GM12874 (cell line): ENCODE measurements around the gene CABP7.

Experiments
- TF ChIP-seq, protein P1 (sequence below): IDR thresholded peaks from 2 replicates; pipeline ENCODE4 v1.5.1; 2011; ENCODE audit warnings: low read depth, mild to moderate bottlenecking, control low read depth, low read length, moderate library complexity; ENCODE audit not compliant: insufficient read depth

The CABP7 gene

DNA sequence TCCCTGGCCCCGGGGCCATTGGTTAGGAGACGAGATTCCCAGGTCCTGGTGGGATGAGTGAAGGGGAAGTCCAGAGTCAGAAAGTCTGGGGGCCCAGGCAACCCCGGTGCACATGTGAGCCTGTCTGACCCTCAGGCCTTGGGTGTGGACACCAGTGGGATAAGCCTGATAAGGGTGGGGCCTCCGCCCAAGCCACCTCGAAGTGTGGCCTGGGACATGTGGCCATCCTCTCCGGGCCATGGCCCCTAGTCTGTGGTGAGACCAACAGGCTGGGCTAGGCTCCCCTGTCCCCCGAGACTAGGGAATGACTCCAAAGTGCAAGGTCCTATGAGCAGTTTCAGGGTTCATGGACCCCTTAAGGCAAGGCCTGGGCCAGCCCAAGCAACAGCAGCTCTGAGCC is 6.3 kb downstream of the CABP7 start:
- TF ChIP-seq, protein P1, sequence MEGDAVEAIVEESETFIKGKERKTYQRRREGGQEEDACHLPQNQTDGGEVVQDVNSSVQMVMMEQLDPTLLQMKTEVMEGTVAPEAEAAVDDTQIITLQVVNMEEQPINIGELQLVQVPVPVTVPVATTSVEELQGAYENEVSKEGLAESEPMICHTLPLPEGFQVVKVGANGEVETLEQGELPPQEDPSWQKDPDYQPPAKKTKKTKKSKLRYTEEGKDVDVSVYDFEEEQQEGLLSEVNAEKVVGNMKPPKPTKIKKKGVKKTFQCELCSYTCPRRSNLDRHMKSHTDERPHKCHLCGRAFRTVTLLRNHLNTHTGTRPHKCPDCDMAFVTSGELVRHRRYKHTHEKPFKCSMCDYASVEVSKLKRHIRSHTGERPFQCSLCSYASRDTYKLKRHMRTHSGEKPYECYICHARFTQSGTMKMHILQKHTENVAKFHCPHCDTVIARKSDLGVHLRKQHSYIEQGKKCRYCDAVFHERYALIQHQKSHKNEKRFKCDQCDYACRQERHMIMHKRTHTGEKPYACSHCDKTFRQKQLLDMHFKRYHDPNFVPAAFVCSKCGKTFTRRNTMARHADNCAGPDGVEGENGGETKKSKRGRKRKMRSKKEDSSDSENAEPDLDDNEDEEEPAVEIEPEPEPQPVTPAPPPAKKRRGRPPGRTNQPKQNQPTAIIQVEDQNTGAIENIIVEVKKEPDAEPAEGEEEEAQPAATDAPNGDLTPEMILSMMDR: no peak

DNA sequence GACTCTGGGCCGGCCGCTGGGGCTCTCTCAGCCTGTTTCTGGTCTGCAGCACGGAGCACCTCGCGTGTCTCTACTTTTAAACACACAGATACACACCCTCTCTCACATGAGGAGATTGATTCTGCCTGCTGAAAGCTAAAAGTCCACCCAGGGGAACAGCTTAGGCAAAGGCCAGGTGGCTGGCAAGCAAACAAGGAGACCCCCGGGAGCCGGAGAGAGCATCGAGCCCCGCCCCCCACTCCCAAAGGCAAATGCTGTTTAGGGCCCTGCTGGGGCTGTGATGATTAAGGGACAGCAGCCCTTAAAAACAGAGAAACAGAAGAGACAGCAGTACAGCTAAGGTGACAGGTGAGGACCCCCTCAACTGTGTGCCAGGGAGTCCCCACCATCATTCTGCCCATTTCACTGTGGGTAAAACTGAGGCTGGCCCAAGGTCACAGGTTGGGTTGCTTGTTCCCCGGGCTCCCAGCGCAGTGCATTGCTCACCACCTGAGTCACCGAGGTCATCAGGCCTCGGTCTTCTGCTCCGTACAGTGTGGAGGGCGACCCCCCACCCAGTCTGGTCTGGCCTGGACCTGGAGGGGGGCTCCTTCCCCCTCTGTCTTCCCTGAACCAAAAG is 6.8 kb downstream of the CABP7 start:
- TF ChIP-seq, protein P1: no peak

DNA sequence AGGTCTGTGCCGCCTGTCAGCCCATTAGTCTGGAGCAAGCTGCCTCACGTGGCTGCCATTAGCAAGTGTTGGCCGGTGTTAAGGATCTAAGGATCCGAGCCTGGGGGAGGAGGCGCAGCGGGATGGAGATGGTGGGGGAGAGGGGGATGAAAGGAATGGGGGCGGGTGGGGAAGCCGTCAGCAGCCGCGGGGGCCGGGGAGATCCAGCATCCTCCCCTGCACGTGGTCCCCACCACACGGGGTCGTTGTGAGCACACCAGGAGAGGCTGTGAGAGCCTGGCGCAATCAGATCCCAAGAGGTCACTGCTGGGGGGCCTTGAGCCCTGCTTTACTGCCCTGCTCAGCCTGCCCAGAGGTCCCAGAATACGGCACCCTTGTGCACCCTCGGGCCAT is 7.3 kb downstream of the CABP7 start:
- TF ChIP-seq, protein P1: peak; percentile 61

DNA sequence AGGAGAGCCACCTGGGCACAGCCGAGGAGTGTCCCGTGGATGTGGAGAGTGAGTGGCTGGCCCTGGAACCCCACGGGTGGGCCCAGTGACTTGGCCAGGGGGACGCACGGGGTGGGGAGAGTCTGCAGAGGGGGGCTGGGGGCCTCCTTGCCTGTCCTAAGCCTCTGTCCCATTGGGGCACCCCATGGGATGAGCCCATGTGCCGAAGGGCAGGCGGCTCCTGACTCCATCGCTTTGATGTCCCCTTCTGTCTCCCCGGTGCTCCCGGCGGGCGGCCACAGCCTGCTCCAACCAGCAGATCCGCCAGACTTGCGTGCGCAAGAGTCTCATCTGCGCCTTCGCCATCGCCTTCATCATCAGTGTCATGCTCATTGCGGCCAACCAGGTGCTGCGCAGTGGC is 9.4 kb downstream of the CABP7 start:
- TF ChIP-seq, protein P1: no peak

DNA sequence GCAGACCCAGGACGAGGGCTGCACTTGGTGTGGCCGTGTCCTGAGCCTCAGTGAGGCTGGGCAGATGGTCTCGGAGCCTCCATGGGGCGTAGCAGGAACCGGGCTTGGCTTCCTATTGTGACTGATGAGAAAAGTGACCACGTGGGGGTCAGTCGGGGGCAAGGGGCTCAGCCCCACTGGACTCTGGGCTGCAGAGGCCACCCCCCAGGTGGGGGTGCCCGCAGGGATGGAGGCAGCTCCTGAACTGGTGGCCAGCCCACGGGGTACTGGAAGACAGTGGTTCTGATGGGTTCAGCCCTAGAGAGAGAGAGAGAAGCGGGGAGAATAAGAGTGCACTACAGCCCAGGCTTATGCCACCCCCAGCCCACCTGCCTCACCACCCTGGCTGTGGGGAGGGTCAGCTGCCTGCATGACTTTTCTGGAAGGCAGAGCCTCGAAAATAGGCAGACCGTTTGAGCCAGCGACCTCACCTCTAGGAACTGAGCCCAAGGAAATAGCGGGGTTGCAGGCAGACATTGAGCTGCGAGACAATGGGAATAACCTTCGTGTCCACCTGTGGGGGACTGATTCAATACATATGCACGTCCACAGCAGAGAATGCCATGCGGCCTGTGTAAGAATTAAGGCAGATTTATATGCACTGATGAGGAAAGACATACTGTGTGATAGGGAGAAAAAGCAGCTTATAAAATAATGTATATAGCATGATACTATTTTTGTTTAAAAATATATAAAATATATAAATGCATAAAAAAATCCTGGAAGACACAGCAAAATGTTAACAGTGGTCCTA is 11.5 kb downstream of the CABP7 start:
- TF ChIP-seq, protein P1: no peak

DNA sequence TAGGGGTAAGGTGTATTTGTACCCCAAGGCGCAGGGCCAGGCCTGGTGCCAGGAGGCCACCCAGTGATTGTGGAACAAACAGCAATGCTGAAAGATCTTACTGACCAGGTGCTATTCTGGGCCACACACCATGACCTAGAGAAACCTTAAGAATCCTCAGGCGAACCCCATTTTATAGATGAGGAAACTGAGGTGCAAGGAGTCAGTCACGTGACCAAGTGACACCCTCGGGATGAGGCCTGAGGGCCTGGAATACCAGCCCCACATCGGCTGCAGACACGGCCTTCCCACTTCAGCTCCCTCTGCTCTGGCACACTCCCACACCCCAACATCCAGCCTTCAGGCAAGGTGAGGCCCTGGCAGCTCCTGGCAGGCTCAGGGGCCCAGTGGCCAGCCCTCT is 13.1 kb downstream of the CABP7 start:
- TF ChIP-seq, protein P1: no peak

DNA sequence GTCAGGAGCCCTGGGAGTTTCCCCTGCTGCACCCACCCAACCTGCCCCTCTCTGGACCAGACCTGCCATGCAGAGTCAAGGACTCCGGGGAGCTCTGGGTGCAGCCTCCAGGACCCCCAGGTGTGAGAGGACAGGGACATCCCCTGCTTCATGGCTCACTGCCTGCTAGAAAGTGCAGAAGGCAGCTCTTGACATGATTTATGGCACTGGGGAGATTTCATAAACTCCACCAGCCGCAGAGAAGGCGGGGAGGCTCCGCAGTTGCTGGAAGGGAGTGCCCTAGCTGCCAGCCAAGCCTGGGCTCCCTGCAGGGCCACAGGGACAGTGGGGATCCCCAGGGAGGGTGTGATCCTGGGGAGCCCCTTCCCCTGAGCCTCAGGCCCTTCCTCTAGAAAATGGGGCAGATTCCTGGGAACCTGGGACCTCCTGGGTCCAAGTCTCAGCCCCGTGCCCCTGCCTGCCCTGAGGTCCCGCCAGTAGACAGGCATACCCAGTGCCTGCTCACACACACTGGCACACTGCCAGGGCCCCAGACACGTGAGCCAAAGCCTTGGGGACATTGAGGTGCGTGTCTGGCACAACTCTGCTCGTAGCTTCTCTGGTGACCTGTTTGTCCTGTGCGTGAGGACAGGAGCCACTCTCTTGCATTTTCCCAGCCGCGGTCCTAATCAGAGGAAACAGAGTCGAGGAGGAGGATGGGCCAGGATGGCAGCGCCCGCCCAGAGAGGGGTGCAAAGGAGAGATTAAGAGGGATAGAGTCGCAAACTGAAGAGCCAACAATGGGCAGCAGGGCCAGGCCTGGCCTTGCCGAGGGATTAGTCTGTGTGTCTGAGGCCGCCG is 13.8 kb downstream of the CABP7 start:
- TF ChIP-seq, protein P1: no peak
